SK-N-SH (cell line): Measurements from ENCODE around the gene TNRC6C. TPM values are rescaled to one million over a fixed set of nuclear protein-coding genes. Genes with fewer than 3 reads are reported as not detected.
A peak's percentile ranks its signal among the peaks of the same experiment; 100 is the strongest.

Source experiments
- EP300 ChIP-seq, 2 experiments: IDR thresholded peaks; 2 replicates each; pipeline versions ENCODE4 v1.4.0 to v1.6.1; 2012; ENCODE audit warnings: borderline replicate concordance in 1 of 2, low read depth in 1 of 2, low read length in 1 of 2
- EZH2phosphoT487 ChIP-seq: fragments of 200-600 bp; sonication (generic); IDR thresholded peaks from 2 replicates; pipeline ENCODE4 v1.6.1; 2017; ENCODE audit warnings: low read depth, mixed run types, mild to moderate bottlenecking, antibody characterized with exemption, moderate library complexity, borderline replicate concordance
- FOXM1 ChIP-seq: IDR thresholded peaks from 2 replicates; pipeline ENCODE4 v1.4.0; 2012; ENCODE audit warnings: low read depth, mild to moderate bottlenecking
- GABPA ChIP-seq: IDR thresholded peaks from 2 replicates; pipeline ENCODE4 v1.4.0; 2012; ENCODE audit warnings: low read depth, mild to moderate bottlenecking
- NFIC ChIP-seq: IDR thresholded peaks from 2 replicates; pipeline ENCODE4 v1.4.0; 2012; ENCODE audit warnings: borderline replicate concordance
- RCOR1 ChIP-seq: fragments of 150-350 bp; IDR thresholded peaks from 2 replicates; pipeline ENCODE4 v1.6.1; 2017; ENCODE audit warnings: antibody characterized with exemption, low read length
- RFX5 ChIP-seq: IDR thresholded peaks from 2 replicates; pipeline ENCODE4 v1.6.1; 2012; ENCODE audit warnings: mild to moderate bottlenecking, improper control_type of control experiment, low read length
- TAF1 ChIP-seq: IDR thresholded peaks from 2 replicates; pipeline ENCODE4 v1.6.1; 2012; ENCODE audit warnings: low read depth, mild to moderate bottlenecking, low read length, moderate library complexity, borderline replicate concordance
- YY1 ChIP-seq: IDR thresholded peaks from 2 replicates; pipeline ENCODE4 v1.4.0; 2012; ENCODE audit warnings: low read depth, mild to moderate bottlenecking
- polyA plus RNA-seq, 3 experiments: library from polyadenylated mRNA; depleted of rRNA; stranded (reverse); fragments of >200 nt; gene quantifications; 2 replicates each; pipeline ENCODE4 v1.2.3, GENCODE V29; 2012
- TF ChIP-seq, protein P1 (sequence below): fragments of 150-350 bp; IDR thresholded peaks from 2 replicates; pipeline ENCODE4 v1.6.1; 2017; ENCODE audit warnings: antibody characterized with exemption, low read length, low read depth, borderline replicate concordance
- TF ChIP-seq, protein P2 (sequence below): IDR thresholded peaks from 2 replicates; pipeline ENCODE4 v1.6.1; 2012; ENCODE audit warnings: mild to moderate bottlenecking, low read depth, low read length, moderate library complexity
- TF ChIP-seq, protein P3 (sequence below): IDR thresholded peaks from 2 replicates; pipeline ENCODE4 v1.4.0; 2012; ENCODE audit warnings: low read depth, borderline replicate concordance
- TF ChIP-seq, protein P4 (sequence below): IDR thresholded peaks from 2 replicates; pipeline ENCODE4 v1.4.0; 2012; ENCODE audit warnings: low read depth
- TF ChIP-seq, protein P5 (sequence below): IDR thresholded peaks from 2 replicates; pipeline ENCODE4; 2012

The TNRC6C gene
- polyA plus RNA-seq, 1 of the 3 experiments (the other 2 are of a cell fraction): 2.2 TPM

DNA sequence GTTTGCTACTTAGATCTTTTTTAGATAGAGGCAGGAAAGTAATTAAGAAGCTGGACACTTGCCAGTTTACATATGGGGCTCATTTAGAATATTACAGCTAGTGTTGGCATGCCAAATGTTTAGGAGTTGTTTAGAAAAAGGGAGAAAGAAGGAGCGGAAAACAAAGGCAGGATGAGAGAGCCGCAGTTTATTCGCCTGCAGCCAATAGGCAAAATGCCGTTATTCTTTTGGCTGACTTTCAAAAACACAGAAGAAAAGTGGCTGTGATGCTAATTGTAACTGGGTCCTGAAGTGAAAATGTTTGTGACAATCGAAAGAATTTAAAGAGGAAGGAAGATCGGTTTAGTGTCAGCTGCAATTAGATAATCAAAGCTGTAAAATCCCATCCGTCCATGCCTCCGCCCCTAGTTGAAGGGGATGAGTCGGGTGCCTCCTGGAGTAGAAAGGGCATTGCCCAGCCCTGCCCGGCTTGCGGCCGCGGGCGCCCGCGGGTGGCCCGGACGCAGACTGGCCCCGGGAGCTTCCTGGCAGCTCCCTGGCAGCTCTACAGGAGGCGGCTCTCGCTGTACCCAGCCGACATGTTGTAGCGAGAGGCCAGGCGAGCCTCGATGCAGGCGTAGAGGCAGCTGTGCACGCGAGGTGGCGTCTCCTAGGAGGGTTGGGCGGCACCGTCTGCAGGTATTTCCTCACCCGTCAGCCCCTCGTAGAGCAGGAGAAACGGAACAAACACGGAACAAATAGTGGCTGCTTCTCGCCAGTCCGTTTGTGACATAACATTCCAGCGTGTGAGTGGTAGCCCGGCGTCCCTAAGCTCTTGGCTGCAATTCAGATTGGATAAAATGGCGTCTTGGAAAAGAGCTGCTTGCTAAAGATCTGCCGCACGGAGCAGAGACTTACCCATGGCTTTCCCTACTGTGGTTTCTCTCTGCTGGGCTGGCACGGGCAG, 82.2 kb downstream of the TNRC6C start (continued):
- TF ChIP-seq, protein P1, sequence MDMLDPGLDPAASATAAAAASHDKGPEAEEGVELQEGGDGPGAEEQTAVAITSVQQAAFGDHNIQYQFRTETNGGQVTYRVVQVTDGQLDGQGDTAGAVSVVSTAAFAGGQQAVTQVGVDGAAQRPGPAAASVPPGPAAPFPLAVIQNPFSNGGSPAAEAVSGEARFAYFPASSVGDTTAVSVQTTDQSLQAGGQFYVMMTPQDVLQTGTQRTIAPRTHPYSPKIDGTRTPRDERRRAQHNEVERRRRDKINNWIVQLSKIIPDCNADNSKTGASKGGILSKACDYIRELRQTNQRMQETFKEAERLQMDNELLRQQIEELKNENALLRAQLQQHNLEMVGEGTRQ: no peak
- TF ChIP-seq, protein P2, sequence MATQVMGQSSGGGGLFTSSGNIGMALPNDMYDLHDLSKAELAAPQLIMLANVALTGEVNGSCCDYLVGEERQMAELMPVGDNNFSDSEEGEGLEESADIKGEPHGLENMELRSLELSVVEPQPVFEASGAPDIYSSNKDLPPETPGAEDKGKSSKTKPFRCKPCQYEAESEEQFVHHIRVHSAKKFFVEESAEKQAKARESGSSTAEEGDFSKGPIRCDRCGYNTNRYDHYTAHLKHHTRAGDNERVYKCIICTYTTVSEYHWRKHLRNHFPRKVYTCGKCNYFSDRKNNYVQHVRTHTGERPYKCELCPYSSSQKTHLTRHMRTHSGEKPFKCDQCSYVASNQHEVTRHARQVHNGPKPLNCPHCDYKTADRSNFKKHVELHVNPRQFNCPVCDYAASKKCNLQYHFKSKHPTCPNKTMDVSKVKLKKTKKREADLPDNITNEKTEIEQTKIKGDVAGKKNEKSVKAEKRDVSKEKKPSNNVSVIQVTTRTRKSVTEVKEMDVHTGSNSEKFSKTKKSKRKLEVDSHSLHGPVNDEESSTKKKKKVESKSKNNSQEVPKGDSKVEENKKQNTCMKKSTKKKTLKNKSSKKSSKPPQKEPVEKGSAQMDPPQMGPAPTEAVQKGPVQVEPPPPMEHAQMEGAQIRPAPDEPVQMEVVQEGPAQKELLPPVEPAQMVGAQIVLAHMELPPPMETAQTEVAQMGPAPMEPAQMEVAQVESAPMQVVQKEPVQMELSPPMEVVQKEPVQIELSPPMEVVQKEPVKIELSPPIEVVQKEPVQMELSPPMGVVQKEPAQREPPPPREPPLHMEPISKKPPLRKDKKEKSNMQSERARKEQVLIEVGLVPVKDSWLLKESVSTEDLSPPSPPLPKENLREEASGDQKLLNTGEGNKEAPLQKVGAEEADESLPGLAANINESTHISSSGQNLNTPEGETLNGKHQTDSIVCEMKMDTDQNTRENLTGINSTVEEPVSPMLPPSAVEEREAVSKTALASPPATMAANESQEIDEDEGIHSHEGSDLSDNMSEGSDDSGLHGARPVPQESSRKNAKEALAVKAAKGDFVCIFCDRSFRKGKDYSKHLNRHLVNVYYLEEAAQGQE: peak; percentile 8; the same call in 1 of the 2 replicates
- TF ChIP-seq EP300 (IDR thresholded peaks at IDR 0.05; ENCODE audit: borderline replicate concordance in 1 of 2, low read depth in 1 of 2, low read length in 1 of 2) (peak in 1 of 2 experiments; percentile 77; a peak in 2 of 4 replicates), NFIC (peak; percentile 50), FOXM1 (peak; percentile 16; the same call in 1 of the 2 replicates), RFX5 (0 out of 2 replicates have a peak, but pooled peaks have one; percentile 66), RCOR1 (peak; percentile 86; the same call in 1 of the 2 replicates), GABPA (no peak), YY1 (peak; percentile 90), EZH2phosphoT487 (no peak), TAF1 (peak; percentile 67)
- TF ChIP-seq, protein P3, sequence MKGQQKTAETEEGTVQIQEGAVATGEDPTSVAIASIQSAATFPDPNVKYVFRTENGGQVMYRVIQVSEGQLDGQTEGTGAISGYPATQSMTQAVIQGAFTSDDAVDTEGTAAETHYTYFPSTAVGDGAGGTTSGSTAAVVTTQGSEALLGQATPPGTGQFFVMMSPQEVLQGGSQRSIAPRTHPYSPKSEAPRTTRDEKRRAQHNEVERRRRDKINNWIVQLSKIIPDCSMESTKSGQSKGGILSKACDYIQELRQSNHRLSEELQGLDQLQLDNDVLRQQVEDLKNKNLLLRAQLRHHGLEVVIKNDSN: no peak
- TF ChIP-seq, protein P4, sequence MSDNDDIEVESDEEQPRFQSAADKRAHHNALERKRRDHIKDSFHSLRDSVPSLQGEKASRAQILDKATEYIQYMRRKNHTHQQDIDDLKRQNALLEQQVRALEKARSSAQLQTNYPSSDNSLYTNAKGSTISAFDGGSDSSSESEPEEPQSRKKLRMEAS: peak; percentile 81
- TF ChIP-seq, protein P5, sequence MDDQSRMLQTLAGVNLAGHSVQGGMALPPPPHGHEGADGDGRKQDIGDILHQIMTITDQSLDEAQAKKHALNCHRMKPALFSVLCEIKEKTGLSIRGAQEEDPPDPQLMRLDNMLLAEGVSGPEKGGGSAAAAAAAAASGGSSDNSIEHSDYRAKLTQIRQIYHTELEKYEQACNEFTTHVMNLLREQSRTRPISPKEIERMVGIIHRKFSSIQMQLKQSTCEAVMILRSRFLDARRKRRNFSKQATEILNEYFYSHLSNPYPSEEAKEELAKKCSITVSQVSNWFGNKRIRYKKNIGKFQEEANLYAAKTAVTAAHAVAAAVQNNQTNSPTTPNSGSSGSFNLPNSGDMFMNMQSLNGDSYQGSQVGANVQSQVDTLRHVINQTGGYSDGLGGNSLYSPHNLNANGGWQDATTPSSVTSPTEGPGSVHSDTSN: peak; percentile 87
